ENCODE results near the gene DSTN. TPM values are rescaled to one million over a fixed set of nuclear protein-coding genes. Genes with fewer than 3 reads are reported as not detected.

DSTN gene
- total RNA-seq, 2 donors from 2014 or later: 42.9 to 45.8 TPM

DNA sequence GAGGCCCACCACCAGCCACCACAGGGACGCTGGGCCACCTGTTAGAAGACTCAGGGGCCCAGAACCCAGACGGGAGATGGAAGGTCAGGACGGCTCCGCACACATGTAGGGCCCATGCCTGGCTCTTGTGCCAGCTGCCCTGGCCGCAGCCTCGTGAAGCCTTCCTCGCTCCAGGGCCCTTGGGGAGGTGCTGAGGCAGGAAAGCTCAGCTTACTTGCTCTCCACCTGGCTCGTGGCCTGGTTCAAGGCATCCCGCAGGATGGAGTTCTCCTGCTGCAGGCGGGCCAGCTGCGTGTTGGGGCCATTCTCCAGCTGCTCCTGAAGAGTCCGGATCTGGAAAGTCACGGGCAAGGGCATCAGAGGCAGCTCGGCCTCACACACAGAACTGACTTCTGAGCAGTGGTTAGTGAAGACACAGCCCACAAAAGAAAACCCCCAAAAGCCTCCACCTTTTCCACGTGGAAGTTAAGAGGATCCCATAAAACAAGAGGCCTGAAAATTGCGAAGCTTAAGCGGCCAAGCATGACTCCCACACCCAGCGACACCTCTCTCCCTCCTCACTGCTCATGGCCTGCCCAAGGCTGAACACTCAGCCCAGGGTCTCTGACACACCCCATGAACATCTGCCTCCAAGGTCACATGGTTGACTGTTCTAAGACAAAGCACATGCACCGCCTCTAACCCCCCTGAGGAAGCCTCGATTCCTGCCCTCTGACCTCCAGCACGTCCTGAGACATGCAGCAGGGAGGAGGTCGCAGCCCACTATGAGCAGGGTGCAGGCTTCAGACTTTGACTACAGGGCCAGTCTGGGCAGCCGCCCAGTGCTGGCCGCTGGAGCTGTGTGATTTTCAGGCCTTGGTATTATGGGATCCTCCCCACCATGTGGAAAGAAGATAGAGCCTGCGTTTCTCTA is 65.7 kb downstream of the DSTN start:
- Mint-ChIP-seq H3K27me3 (no peaks in the 10 kb centered on the region), H3K4me1 (no peaks in the 10 kb centered on the region), H3K9me3 (no peaks in the 10 kb centered on the region), H3K4me3 (no peak overlapping the region), H3K27ac (no peak overlapping the region), H3K36me3 (ENCODE audit: low read depth) (peaks cover 14% of the 10 kb centered on the region)
- no peak for ATAC-seq (replicated peaks)

DNA sequence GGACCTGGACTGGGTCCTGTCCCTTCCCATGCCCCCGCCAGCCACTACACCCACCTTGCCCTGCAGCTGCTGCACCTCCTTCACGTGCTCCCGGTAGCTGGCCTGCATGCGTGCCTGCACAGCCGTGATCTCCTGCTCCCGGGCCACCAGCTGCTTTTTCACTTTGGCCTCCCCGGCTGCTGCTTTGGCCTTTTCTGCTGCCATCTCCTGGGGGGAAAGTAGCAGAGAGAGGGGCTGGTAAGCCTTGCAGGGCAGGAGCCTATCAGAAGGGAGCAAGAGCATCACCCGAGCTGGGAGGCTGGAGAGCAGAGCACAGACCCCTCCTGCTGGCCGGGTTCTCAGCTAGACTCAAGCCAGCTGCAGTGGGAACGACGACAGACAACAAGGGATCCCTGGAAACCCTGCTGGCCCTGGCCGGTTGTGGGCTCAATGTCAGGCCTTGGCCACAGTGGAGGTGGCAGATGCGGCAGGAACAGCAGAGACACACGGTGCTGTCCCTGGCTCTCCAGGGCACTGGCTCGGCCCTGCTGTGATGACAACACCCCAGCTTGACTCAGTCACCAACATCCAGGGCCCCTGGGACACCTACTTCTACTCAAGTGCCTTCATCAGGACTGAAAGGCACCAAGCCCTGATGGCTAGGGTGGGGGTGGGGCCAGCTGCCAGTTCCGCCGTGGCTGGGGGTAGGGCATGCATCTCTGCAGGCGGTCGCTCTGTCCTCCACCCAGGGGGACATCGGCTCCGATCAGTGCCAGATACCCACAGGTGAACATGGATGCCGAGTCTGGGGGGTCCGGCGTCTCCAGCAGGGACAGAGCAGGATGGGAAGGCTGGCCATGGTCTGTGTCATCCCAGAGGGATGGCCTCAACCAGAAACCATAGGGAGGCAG is 66.9 kb downstream of the DSTN start:
- no peaks in the 10 kb centered on the region for H3K9me3 Mint-ChIP-seq
- H3K4me3 Mint-ChIP-seq: no peak overlapping the region
- ATAC-seq (replicated peaks): no peak
- peaks cover 13% of the 10 kb centered on the region for H3K36me3 Mint-ChIP-seq (ENCODE audit: low read depth)
- no peaks in the 10 kb centered on the region for H3K27me3 Mint-ChIP-seq
- H3K4me1 Mint-ChIP-seq: no peaks in the 10 kb centered on the region
- H3K27ac Mint-ChIP-seq: no peak overlapping the region

DNA sequence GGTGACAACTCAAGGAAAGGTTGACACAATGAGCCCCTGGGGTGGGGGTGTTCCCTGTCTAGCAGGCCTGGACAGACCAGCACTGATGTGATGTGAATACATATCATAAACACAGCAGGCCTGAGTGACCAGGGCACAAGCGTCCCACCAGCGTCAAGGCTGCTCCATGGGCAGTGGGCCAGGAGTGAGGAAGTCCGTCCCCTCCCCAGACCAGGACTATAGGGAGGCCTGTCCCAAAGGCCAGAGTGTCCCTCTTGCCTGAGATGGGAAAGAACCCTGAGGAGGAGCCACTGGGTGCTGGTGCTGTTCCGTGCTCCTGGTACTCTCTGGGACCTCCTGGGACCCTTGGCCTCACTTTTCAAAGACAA is 67.5 kb downstream of the DSTN start:
- peaks cover 9% of the 10 kb centered on the region for H3K36me3 Mint-ChIP-seq (ENCODE audit: low read depth)
- H3K4me3 Mint-ChIP-seq: no peak overlapping the region
- no peaks in the 10 kb centered on the region for H3K27me3 Mint-ChIP-seq
- ATAC-seq (replicated peaks): no peak
- no peaks in the 10 kb centered on the region for H3K9me3 Mint-ChIP-seq
- no peaks in the 10 kb centered on the region for H3K4me1 Mint-ChIP-seq
- no peak overlapping the region for H3K27ac Mint-ChIP-seq

DNA sequence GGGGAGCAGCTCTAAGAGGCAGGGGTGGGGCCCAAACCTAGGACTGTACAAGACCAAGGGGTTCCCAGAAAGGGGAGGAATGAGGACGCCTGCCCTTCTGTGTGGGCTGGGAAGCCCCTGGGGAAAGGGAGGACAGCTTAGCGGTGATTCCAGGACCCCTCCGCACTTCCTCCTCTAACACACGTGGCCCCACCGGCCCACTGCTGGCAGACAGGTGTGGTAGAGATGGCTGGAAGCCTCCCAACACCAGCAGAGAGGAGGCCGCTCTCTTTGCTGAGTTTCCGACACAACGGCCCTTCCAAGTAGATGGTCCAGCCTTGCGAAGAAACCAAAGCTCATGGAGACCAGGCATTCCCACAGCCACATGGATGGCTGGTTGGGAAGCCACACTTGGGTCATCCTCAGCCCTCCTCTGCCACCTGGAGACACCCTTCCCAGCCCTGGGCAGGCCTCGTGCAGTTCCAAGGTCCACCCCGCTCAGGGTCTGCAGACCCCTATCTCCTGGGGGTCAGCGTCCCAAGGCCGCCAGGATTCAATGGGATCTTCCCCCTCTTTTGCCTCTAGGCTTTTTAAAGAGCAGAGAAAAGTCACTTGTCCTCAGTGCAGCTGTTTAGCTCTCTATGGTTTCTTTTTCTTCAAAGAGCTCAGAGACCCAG is 68.2 kb downstream of the DSTN start:
- Mint-ChIP-seq H3K4me1 (no peaks in the 10 kb centered on the region), H3K36me3 (ENCODE audit: low read depth) (peaks cover 6% of the 10 kb centered on the region), H3K27ac (no peak overlapping the region), H3K27me3 (no peaks in the 10 kb centered on the region), H3K4me3 (no peak overlapping the region), H3K9me3 (no peaks in the 10 kb centered on the region)
- no peak for ATAC-seq (replicated peaks)

DNA sequence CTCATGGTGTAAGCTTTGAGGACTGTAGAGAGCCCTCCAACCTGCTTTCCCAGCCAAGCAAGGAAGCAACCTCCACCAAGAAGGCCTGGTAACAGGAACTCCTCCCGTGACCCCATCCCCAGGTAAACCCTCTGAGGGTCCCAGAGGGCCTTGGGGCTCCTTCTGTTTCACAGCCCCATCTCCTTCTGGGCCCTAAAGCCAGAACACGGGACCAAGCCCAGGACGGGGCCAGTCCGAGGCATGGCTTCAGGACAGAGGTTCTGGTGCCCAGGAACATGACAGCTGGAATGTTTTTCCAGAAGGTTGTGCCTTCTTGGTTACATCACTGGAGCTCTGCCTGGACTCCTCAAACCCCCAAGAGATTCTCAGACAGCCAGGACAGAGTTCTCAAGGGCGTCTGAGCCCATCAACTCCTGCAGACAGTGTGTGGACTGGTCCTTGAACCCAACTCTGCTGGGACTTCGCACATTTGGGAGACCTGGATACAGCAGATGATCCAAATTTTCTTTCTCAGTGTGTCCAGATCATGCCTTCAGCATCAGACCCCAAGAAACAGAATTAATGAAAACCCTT is 69.0 kb downstream of the DSTN start:
- H3K36me3 Mint-ChIP-seq (ENCODE audit: low read depth): peaks cover 6% of the 10 kb centered on the region
- no peak overlapping the region for H3K4me3 Mint-ChIP-seq
- no peaks in the 10 kb centered on the region for H3K27me3 Mint-ChIP-seq
- no peak for ATAC-seq (replicated peaks)
- H3K4me1 Mint-ChIP-seq: no peaks in the 10 kb centered on the region
- no peak overlapping the region for H3K27ac Mint-ChIP-seq
- H3K9me3 Mint-ChIP-seq: no peaks in the 10 kb centered on the region

DNA sequence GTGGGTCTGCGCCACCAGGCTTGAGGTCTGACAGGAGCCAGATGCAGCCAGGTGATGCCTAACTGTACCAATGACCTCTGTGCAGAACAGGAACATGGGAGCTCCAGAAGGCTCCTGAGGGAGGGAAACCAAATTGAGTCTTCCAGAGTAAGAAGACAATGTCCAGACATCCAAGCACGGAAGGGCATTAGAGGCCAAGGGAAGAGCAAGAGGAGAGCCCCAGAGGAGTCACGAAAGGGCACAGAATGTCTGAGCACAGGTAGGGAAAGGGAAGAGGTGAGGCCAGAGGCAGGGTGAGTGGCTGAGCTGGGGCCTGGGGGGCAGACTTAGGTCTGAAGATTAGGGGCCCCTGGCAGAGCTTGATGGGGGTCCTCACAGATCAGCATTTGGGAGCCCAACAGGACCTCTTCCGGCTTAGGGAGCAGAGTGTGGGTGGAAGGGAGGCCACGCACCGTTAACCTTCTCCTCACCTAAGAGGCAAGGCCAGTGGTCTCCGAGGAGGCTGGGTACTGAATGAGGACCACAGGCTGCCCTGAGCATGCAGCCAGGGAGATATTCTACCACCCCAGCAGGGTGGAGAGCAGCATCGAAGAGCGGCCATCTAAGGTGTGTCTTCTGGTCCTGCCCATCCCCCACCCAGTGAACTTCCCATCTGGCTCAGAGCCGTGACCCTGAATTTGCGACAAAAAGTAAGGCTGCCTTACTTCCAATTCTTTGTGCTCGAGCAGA is 70.4 kb downstream of the DSTN start:
- Mint-ChIP-seq H3K4me3 (no peak overlapping the region), H3K4me1 (no peaks in the 10 kb centered on the region), H3K27me3 (no peaks in the 10 kb centered on the region), H3K27ac (peak overlapping the region; percentile 32), H3K36me3 (ENCODE audit: low read depth) (peaks cover 6% of the 10 kb centered on the region), H3K9me3 (no peaks in the 10 kb centered on the region)
- ATAC-seq (replicated peaks): no peak

DNA sequence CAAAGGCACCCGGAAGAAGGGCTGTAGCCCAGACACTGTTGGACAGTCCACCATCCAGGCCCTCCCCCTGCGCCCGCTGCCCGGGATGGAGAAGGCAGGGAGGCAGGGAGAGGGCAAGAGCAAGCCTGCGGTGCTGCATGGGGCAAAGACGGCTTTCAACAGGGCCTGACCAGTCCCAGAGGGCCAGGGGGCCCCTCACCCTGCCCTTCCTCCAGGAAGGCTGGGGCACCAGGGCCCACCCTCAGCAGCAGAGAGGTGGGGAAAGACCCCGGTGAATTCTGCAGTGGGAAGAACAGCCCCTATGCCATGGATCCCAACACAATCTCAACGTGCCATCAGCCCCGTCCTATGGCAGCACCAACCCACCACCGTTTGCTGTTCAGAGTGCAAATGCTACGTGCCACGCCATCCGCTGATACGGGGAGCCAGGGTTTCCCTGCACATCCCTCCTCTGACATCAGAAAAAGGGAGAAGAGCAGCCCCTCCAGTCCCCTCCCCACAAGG is 71.1 kb downstream of the DSTN start:
- Mint-ChIP-seq H3K36me3 (ENCODE audit: low read depth) (peaks cover 6% of the 10 kb centered on the region), H3K4me1 (no peaks in the 10 kb centered on the region), H3K27ac (no peak overlapping the region), H3K9me3 (no peaks in the 10 kb centered on the region), H3K4me3 (no peak overlapping the region), H3K27me3 (no peaks in the 10 kb centered on the region)
- ATAC-seq (replicated peaks): no peak

DNA sequence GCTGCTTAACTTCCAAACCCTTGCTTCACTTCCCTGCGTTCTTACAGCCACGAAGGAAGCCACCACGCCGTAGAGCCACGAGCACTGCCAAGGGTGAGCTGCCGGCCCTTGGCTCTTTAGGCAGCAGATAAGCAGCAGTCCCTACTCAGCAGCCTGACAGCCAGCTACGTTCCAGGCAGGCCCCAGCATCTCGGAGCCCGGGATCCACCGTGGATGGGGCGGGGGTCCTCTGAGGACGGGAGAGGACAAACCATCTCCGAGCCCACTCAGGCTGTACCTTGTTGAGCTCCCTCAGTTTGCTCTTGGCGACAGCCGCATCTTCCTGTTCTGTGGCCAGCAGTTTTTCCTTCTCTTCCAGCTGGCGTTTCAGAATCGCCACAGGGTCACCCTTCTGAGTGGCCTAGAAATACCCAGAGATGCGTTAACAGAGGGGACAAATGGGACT is 71.7 kb downstream of the DSTN start:
- Mint-ChIP-seq H3K36me3 (ENCODE audit: low read depth) (peaks cover under 1% of the 10 kb centered on the region), H3K27ac (no peak overlapping the region), H3K27me3 (no peaks in the 10 kb centered on the region), H3K4me3 (no peak overlapping the region), H3K4me1 (no peaks in the 10 kb centered on the region), H3K9me3 (no peaks in the 10 kb centered on the region)
- ATAC-seq (replicated peaks): no peak

DNA sequence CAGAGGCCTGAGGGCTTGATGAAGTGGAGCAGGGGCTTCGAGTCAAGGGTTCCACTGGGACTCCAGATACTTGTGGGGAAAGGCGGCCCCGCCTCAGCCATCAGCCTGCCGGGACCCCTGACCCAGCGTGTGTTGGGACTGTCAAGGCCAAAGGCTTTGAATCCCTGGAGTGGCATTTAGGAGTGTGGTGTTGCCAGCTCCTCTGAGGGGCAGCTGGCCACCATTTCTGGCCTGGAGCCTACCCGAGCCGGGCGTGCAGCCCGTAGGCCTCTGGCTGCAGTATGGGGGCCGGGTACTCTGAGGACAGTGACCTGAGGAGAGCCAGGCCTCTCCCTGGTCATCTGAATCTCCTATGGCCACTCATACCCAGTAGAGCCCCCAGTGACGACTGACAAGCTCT is 72.1 kb downstream of the DSTN start:
- H3K4me3 Mint-ChIP-seq: no peak overlapping the region
- H3K36me3 Mint-ChIP-seq (ENCODE audit: low read depth): no peaks in the 10 kb centered on the region
- no peaks in the 10 kb centered on the region for H3K4me1 Mint-ChIP-seq
- no peaks in the 10 kb centered on the region for H3K27me3 Mint-ChIP-seq
- H3K27ac Mint-ChIP-seq: no peak overlapping the region
- no peak for ATAC-seq (replicated peaks)
- H3K9me3 Mint-ChIP-seq: no peaks in the 10 kb centered on the region

DNA sequence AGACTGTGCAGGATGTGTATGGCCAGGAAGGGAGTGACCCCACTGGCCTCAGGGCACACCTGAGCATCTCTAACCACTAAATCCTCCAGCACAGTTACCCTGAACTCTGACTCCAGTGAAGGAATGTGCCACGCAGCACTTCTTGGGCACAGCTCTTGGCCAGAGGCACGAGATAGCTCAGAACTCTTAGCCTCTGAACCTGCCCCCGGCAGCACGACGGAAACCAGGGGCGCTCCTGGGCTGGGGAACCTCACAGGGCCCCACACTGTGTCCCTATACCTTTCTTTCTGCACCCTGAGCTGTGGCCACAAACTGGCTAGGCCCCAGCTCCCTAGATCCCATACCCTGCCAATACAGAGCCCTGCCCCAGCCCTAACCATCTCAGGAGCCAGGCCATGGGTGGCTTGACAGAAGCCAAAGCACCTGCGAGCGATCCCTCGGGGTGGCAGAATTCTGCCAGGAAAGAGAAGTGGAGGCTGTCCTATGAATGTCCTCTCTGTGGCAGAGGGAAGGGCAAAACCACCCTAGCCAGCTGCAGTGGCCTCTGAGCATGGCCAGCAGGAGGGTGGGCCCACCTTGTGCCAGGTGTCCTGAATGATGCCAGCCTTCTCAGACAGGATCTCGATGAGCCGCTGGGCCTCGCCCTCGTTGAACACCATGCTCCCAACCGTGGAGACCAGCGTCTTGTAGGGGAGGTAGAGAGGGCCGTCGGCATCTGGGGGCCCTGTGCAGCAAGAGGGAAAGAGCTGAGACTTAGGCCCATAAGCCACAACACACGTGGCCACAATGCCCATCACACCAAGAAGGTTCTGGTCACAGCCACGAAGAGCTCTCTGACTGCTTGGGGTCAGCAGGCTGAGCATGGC is 72.8 kb downstream of the DSTN start:
- no peak overlapping the region for H3K4me3 Mint-ChIP-seq
- H3K4me1 Mint-ChIP-seq: no peaks in the 10 kb centered on the region
- no peaks in the 10 kb centered on the region for H3K9me3 Mint-ChIP-seq
- ATAC-seq (replicated peaks): no peak
- H3K36me3 Mint-ChIP-seq (ENCODE audit: low read depth): no peaks in the 10 kb centered on the region
- H3K27ac Mint-ChIP-seq: no peak overlapping the region
- no peaks in the 10 kb centered on the region for H3K27me3 Mint-ChIP-seq

DNA sequence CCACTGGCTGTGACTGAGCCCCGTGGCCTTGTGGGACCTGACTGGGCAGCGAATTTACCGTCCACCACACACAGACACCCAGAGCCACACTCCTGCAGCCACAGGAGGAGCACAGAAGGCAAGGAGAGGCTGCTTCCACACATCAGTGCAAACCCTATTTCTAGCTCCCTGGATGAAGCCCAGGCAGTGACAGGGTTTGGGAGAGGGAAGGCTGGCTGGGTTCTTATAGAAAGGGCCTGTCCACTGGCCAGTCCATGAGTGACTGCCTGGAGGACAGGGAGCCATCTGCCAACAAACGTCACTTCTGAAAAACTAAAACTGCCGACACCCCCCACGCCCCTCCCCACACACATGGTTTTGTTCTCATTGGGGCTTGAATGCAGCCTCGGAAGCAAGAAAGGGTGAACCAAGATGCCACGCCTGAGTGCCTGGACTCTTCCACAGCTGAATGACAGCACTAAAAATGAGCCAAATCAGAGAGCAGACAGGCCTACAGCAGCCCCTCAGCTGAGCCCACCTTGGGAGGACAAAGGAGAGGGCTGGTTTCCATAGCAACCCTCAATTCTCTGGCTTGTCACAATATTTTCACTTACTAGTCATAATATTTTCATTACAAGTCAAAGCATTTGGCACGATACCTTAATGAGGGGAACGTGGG is 73.8 kb downstream of the DSTN start:
- H3K27ac Mint-ChIP-seq: no peak overlapping the region
- no peaks in the 10 kb centered on the region for H3K9me3 Mint-ChIP-seq
- no peak overlapping the region for H3K4me3 Mint-ChIP-seq

DNA sequence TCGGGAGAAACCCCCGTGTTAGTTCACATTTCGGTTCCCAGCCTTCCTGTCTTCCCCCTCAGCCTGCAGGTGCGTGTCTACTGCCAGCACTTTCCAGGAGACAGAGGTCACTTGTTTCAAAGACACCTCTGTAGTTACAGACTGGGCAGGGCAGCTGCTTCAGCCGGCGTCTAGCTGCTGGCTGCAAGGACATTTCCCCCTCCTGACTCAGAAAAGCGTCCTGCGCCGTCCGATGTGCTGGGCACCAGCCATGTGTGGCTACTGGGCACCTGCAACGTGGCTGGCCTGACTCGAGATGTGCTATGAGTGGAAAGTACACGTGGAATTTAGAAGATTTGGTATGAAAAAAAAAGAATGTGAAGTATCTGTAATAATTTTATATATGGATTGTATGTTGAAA is 74.6 kb downstream of the DSTN start:
- Mint-ChIP-seq H3K27ac (no peak overlapping the region), H3K4me1 (no peaks in the 10 kb centered on the region), H3K36me3 (ENCODE audit: low read depth) (no peaks in the 10 kb centered on the region), H3K9me3 (no peaks in the 10 kb centered on the region), H3K27me3 (no peaks in the 10 kb centered on the region), H3K4me3 (no peak overlapping the region)
- no peak for ATAC-seq (replicated peaks)

More for the DNA sequence above, 73.8 kb downstream of the DSTN start:
- no peaks in the 10 kb centered on the region for H3K27me3 Mint-ChIP-seq
- H3K4me1 Mint-ChIP-seq: no peaks in the 10 kb centered on the region
- no peaks in the 10 kb centered on the region for H3K36me3 Mint-ChIP-seq (ENCODE audit: low read depth)
- ATAC-seq (replicated peaks): no peak

Measured in activated T-helper 17 cell treated with anti-CD3 and anti-CD28 coated beads, Interleukin-2, amount 50 U/mL, for 72 hours (primary cell).